Cardiac fibroblast (primary cell): ENCODE measurements around the gene CKS1B.

ENCODE experiments used
- DNase-seq, 2 donors: peaks; one replicate each; pipeline versions ENCODE4 v3.0.0 to v3.0.0-alpha.2; 2010; ENCODE audit warnings: low read depth in 2 of 2
- H3K4me3 ChIP-seq, 2 donors: replicated peaks in 1 of 2; 1 replicate in 1 of 2; 2 replicates in 1 of 2; pipeline ENCODE4 v1.5.1; 2011; ENCODE audit warnings: low read depth in 2 of 2, low read length in 2 of 2, mild to moderate bottlenecking in 2 of 2, moderate library complexity in 1 of 2
- TF ChIP-seq, protein P1 (sequence below): IDR thresholded peaks from one replicate; pipeline ENCODE4 v1.5.1; 2011; ENCODE audit warnings: low read depth, mild to moderate bottlenecking, low read length, inconsistent platforms

CKS1B gene

DNA sequence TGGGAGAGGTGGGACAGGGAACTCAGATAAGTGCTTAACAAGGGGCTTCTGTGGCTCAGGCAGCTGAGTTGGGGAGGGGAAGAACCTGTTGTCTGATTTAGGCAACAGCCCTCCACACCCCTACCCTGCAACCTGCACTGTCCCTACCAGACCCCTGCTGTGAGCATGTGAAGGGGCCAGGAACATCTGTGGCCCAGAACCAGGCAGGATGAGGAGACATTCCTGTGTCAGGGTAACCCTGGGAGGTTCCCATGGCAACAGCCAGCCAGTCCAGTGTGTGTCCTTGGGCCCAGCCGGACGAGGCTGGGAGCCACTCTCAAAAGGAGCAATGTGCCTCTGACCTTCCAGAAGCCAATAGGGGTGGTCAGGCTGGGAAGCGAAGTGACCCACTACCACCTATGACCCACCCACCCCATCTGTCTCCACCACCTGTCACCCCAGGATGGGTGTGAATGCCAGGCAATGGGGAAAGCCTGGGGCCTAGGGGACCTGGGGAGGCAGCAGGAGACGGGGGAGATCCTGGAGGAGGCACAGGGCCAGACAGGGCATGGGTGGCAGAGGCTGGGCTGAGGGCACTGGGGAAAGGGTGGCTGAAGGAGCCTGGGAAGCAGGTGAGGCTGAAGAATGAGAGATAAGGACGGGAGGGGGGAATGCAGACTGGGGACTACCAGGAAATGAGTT lies 33.0 kb upstream of the CKS1B start:
- H3K4me3 ChIP-seq, result no peak overlapping the region
- DNase-seq, result no peak
- TF ChIP-seq, protein P1, sequence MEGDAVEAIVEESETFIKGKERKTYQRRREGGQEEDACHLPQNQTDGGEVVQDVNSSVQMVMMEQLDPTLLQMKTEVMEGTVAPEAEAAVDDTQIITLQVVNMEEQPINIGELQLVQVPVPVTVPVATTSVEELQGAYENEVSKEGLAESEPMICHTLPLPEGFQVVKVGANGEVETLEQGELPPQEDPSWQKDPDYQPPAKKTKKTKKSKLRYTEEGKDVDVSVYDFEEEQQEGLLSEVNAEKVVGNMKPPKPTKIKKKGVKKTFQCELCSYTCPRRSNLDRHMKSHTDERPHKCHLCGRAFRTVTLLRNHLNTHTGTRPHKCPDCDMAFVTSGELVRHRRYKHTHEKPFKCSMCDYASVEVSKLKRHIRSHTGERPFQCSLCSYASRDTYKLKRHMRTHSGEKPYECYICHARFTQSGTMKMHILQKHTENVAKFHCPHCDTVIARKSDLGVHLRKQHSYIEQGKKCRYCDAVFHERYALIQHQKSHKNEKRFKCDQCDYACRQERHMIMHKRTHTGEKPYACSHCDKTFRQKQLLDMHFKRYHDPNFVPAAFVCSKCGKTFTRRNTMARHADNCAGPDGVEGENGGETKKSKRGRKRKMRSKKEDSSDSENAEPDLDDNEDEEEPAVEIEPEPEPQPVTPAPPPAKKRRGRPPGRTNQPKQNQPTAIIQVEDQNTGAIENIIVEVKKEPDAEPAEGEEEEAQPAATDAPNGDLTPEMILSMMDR, result no peak

DNA sequence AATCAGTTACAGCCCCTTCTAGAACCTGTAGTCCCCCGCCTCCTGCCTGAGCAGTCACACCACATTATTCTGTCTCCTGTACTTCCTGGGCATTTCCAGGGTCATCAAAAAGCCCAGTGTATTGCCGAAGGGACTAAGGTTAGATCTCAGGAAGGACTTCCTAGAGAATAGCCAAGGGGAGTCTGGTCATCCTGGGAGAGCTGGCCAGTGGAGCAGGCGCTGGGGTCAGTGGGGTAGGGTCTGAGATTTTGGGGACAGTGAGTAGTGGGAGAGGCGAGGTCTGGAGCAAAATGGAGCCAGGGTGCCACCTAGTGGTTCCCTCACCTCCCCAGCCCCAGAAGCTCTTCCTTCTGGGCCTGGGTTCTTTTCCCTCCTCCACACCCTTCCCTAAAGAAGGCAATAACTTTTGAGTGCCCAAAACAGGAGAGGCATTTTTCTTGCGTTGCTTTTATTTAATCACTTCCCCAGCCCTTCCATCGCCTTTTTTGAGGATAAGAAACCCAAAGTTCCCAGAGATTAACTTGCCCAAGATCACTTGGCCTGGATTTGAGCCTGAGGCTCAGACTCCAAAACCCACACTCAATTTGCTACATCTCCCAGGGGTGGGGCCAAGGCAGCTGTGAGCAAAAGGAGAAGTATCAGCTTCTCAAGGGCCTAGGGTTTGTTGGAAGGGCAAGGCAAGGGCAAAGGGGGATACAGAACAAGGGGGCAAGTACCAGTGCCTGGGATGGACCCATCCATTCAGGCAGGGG lies 30.7 kb upstream of the CKS1B start:
- peak in 1 of 2 donors; percentile 42 for DNase-seq
- H3K4me3 ChIP-seq, result no peak overlapping the region
- TF ChIP-seq, protein P1, result peak; percentile 79

DNA sequence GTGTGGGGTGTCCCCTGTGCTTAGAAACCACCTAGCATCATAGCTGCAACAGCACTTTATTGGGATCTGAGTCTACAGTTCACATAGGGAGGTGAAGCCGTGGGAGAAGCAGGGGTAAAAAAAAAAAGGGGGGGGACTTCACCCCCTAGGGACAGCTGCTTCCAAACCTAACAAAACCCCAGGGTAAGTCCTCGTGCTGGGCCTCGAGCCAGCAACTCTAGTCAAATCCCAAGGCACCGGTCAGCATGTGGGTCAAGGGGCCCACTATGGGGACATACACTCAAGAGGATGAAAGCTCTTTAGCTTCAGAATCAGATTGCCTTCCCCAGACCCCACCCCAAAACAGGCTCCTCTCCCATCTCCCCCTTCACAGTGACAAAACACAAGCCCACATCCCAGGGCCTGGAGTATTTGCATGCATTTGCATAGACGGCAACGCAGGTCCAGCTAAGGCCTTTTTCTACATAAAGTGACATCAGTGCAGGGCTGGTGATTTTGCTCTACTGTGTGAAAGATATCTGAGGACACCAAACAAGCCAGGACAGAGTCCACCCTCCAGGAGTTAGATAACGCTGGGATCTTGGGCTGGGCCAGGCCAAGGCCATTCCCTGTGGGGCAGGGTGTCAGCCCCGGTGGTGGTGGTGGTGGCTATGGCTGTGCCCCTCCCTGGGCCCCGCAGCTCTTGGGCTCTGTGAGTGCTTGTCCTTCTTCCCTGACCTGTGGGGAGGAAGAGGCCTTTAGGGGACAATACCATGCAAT lies 29.9 kb upstream of the CKS1B start:
- peak in 1 of 2 donors; percentile 26 for DNase-seq
- no peak overlapping the region for H3K4me3 ChIP-seq
- TF ChIP-seq, protein P1, result no peak

DNA sequence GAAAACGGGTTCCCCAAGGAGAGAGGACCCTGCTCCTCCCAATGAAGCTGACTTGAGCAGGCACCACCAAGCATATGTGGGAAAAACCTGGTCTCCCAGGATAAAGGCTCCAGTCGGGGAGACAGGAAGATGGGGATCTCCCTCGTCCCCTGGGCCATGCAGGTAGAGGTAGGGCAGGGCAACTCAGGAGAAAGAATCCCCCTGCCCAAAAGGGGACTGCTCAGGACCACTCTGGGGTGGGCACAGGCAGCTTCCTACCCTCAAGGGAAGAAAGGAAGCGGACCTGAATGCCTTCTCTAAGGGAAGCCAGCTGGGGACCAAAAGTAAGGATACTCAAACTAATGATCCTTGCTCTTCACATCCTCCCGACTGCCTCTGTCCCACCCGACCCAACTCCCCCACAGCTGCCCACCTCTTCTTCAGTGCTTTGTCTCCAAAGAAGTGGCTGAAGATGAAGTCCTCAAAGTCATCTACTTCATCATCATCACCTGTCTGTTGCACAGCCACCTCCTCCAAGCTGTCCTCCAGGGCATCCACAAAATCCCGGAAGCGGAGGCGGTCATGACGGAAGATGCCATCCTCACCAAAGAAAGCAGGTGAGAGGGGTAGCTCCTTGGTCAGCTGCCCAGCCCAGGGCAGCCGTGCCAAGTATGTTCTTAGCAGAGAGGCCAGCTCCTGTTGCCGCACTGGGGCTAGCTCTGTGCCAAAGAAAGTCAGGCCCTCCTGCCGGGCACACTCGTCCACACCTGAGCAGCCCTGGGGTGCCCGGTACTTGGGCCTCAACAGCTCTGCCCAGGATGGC lies 29.1 kb upstream of the CKS1B start:
- H3K4me3 ChIP-seq, result no peak overlapping the region
- TF ChIP-seq, protein P1, result no peak
- no peak for DNase-seq

DNA sequence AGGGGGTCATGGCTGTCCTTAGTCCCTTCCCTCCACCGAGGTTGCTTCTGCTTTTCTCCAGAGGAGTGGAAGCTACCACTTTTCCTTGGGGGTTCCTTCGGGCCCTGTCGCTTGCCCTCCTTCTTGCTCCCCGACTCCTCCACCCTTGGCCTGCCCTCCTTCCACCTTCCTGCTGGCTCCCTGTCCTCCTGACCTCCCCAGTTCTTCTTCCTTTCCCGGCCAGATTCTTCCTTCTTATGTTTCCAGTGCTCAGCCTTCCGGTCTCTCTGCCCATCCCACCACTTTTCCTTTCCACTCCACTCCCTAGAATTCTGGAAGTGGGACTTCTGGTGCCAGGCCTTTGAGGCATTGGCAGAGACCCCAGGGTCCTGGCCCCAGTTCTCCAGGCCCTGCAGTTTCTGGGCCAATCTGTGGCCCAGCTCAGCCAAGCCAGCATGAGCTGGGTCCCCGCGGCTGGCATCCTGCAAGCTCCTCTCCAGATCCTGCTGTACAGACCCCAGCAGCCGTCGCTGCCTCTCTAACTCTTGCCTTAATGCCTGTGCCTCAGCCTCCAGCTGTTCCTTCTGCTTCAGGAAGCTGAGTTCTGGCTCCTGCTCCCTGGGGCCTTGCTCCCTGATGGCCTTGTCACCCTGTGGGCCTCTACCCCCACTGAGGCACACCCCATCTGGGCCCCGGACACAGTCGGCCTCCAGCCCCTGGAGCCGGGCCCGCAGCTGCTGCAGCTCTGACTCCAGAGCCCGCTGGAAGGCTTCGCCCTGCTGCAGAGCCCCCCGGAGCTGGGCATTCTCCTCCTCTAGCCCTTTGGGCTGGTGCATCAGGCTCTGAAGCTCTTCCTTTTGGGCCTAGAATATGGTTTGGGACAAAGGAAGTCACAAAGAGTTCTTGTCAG lies 28.3 kb upstream of the CKS1B start:
- TF ChIP-seq, protein P1, result no peak
- no peak overlapping the region for H3K4me3 ChIP-seq
- DNase-seq, result no peak
